GM12878 (cell line): ENCODE data around the gene ARAP1.

Experiments used
- CREB1 ChIP-seq: IDR thresholded peaks from 2 replicates; pipeline ENCODE4 v1.6.1; 2012; ENCODE audit warnings: low read depth, mild to moderate bottlenecking, inconsistent platforms
- ETV6 ChIP-seq, 2 experiments: fragments of 450-650 bp in 1 of 2; IDR thresholded peaks in 1 of 2; conservative IDR thresholded peaks in 1 of 2; 2 replicates each; pipeline ENCODE4 v1.6.1; 2014; ENCODE audit warnings: antibody characterized with exemption in 1 of 2, borderline replicate concordance in 1 of 2, low read depth in 1 of 2, mild to moderate bottlenecking in 1 of 2, moderate library complexity in 1 of 2
- EZH2 ChIP-seq: IDR thresholded peaks from 2 replicates; pipeline ENCODE4 v1.6.1; 2012; ENCODE audit warnings: low read depth, mild to moderate bottlenecking, control low read depth, inconsistent platforms, low read length, borderline replicate concordance; ENCODE audit not compliant: control insufficient read depth
- RAD21 ChIP-seq: IDR thresholded peaks from 2 replicates; pipeline ENCODE4 v1.6.1; 2011; ENCODE audit warnings: mild to moderate bottlenecking, low read depth, low read length, moderate library complexity; ENCODE audit not compliant: insufficient read depth
- STAT3 ChIP-seq: IDR thresholded peaks from 2 replicates; pipeline ENCODE4 v1.6.1; 2011; ENCODE audit warnings: low read depth, low read length, improper control_type of control experiment
- TF ChIP-seq, protein P1 (sequence below), 3 experiments: IDR thresholded peaks in 2 of 3; conservative IDR thresholded peaks in 1 of 3; 2 replicates each; pipeline ENCODE4 v1.5.1; 2011; ENCODE audit warnings: low read depth in 3 of 3, low read length in 3 of 3, mild to moderate bottlenecking in 3 of 3, control low read depth in 2 of 3, moderate library complexity in 2 of 3, inconsistent platforms in 1 of 3, mixed read lengths in 1 of 3; ENCODE audit not compliant: control insufficient read depth in 2 of 3, insufficient read depth in 1 of 3; ENCODE audit errors: extremely low read depth in 1 of 3

DNA sequence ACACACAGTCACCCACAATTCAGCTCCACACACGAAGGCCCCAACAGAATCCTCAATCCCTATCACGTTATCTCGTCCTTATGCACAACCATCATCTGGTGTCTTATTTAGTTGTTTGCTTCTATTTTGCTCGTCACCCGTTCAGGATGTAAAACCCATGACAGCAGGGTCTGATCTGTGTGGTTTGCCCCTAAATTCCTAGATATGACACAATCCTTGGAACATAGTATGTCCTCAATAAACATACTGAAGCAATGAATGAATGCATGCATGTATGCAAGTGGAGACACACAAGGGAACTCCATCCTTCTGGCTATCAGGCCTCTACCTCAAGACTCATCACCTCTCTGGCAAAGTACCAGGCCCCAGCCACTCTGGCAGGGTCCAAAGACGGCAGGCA is 21.5 kb upstream of the ARAP1 start:
- TF ChIP-seq STAT3 (no peak), ETV6 (conservative IDR thresholded peaks at IDR 0.05 in 1 of 2, IDR thresholded peaks at IDR 0.05 in 1 of 2; ENCODE audit: borderline replicate concordance in 1 of 2, low read depth in 1 of 2) (no peak), EZH2 (no peak), CREB1 (no peak), RAD21 (no peak)
- TF ChIP-seq, protein P1, sequence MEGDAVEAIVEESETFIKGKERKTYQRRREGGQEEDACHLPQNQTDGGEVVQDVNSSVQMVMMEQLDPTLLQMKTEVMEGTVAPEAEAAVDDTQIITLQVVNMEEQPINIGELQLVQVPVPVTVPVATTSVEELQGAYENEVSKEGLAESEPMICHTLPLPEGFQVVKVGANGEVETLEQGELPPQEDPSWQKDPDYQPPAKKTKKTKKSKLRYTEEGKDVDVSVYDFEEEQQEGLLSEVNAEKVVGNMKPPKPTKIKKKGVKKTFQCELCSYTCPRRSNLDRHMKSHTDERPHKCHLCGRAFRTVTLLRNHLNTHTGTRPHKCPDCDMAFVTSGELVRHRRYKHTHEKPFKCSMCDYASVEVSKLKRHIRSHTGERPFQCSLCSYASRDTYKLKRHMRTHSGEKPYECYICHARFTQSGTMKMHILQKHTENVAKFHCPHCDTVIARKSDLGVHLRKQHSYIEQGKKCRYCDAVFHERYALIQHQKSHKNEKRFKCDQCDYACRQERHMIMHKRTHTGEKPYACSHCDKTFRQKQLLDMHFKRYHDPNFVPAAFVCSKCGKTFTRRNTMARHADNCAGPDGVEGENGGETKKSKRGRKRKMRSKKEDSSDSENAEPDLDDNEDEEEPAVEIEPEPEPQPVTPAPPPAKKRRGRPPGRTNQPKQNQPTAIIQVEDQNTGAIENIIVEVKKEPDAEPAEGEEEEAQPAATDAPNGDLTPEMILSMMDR (IDR thresholded peaks at IDR 0.05 in 2 of 3, conservative IDR thresholded peaks at IDR 0.05 in 1 of 3; ENCODE audit: control insufficient read depth in 2 of 3, extremely low read depth in 1 of 3, insufficient read depth in 1 of 3, low read depth in 3 of 3, low read length in 3 of 3): no peak
